Measurements from ENCODE around the gene RAI2.

GRCh38 chrX:17844236-17844635 lies 16.9 kb downstream of the RAI2 start:
- no peak for TF ChIP-seq POLR2A (IDR thresholded peaks at IDR 0.05; ENCODE audit: low read depth)
- no peak for TF ChIP-seq CTCF (IDR thresholded peaks at IDR 0.05)
- TF ChIP-seq POLR2AphosphoS5 (IDR thresholded peaks at IDR 0.05), result no peak
